K562 (cell line): Measurements from ENCODE around the gene ERC2. TPM values are rescaled to one million over a fixed set of nuclear protein-coding genes. Genes with fewer than 3 reads are reported as not detected.

Experiments used
- ATAC-seq: fragments of 200-7000 bp; cut with Tn5 transposase; 3 replicates; pipeline ENCODE4 v1.9.1; 2020; ENCODE audit warnings: moderate library complexity
- BruUV-seq: library from RNA; stranded (reverse); fragments of 400-500 nt; replicated peaks from 2 replicates; lab custom pipeline; 2021; lab: Mats Ljungman, UMichigan
- CTCF ChIA-PET: fragments of 300-600 bp; formaldehyde crosslinking; extraction: SDS; loops from one replicate; lab custom pipeline; 2021; ENCODE audit warnings: low intra/inter-chr PET ratio; lab: Yijun Ruan, JAX
- POLR2A ChIA-PET: fragments of 300-600, 350-650 bp; sonication (Branson Sonifier 250); formaldehyde crosslinking; extraction: SDS; loops from one replicate; lab custom pipeline; 2021; ENCODE audit warnings: antibody characterized with exemption, inconsistent platforms; lab: Yijun Ruan, JAX
- DNase-seq, 4 experiments: peaks; one replicate each; pipeline versions ENCODE4 v3.0.0 to v3.0.0-alpha.2; 2011 to 2018; ENCODE audit warnings: low spot score in 3 of 4, mixed read lengths in 3 of 4; ENCODE audit errors: extremely low read depth in 1 of 4
- FAIRE-seq: peaks from 2 replicates; lab custom pipeline; 2011; peaks lifted over from hg19 to GRCh38; lab: Jason Lieb, UNC
- H2AFZ ChIP-seq: 2 replicates; pipeline ENCODE4 v1.6.0; 2011; ENCODE audit warnings: low read depth, low read length, control low read depth, inconsistent platforms
- H3K27ac ChIP-seq: fragments of 200-600 bp; 3 replicates; pipeline ENCODE4 v1.8.0; 2011; ENCODE audit warnings: low read depth, mild to moderate bottlenecking, control low read depth, inconsistent platforms, low read length, moderate library complexity, mixed read lengths; ENCODE audit errors: extremely low read depth
- H3K27me3 ChIP-seq, 2 experiments: fragments of 300-600 bp in 1 of 2; 2 replicates in 1 of 2; 3 replicates in 1 of 2; pipeline versions ENCODE4 v1.6.0 to v1.8.0; 2011; ENCODE audit warnings: inconsistent platforms in 2 of 2, low read length in 2 of 2, mild to moderate bottlenecking in 1 of 2, mixed read lengths in 1 of 2, moderate library complexity in 1 of 2; ENCODE audit not compliant: control insufficient read depth in 2 of 2, insufficient read depth in 2 of 2
- H3K36me3 ChIP-seq: fragments of 300-600 bp; 3 replicates; pipeline ENCODE4 v1.8.0; 2011; ENCODE audit warnings: mild to moderate bottlenecking, low read length, inconsistent platforms; ENCODE audit not compliant: control insufficient read depth, insufficient read depth
- H3K4me1 ChIP-seq, 2 experiments: fragments of 200-600 bp in 1 of 2; replicated peaks in 1 of 2; 2 replicates in 1 of 2; 3 replicates in 1 of 2; pipeline versions ENCODE4 v1.5.1 to v1.8.0; 2011; ENCODE audit warnings: inconsistent platforms in 2 of 2, low read length in 2 of 2, mild to moderate bottlenecking in 1 of 2, mixed read lengths in 1 of 2, moderate library complexity in 1 of 2; ENCODE audit not compliant: control insufficient read depth in 2 of 2, insufficient read depth in 2 of 2
- H3K4me2 ChIP-seq: 2 replicates; pipeline ENCODE4 v1.6.1; 2011; ENCODE audit warnings: low read length, control low read depth, inconsistent platforms, mixed read lengths; ENCODE audit not compliant: insufficient read depth
- H3K4me3 ChIP-seq: fragments of 200-600 bp; sonication (generic), shearing (Covaris generic); 2 replicates; pipeline ENCODE4 v1.5.1; 2016; ENCODE audit warnings: control low read depth, inconsistent platforms
- H3K79me2 ChIP-seq: fragments of 200-600 bp; 3 replicates; pipeline ENCODE4 v1.8.0; 2011; ENCODE audit warnings: low read length, inconsistent platforms; ENCODE audit not compliant: control insufficient read depth, insufficient read depth
- H3K9ac ChIP-seq, 2 experiments: 2 replicates each; pipeline versions ENCODE4 v1.6.0 to v1.6.1; 2011; ENCODE audit warnings: low read depth in 2 of 2, low read length in 2 of 2, control low read depth in 1 of 2, inconsistent platforms in 1 of 2, mild to moderate bottlenecking in 1 of 2, mixed read lengths in 1 of 2; ENCODE audit not compliant: insufficient read depth in 1 of 2
- H3K9me1 ChIP-seq: one replicate; pipeline ENCODE4 v1.6.0; 2011; ENCODE audit warnings: inconsistent platforms, mild to moderate bottlenecking, low read length, moderate library complexity; ENCODE audit not compliant: control insufficient read depth, insufficient read depth
- H3K9me3 ChIP-seq: replicated peaks from 2 replicates; pipeline ENCODE4 v1.5.1; 2011; ENCODE audit warnings: low read depth, low read length, inconsistent platforms; ENCODE audit not compliant: control insufficient read depth, insufficient read depth
- H4K20me1 ChIP-seq: replicated peaks from 2 replicates; pipeline ENCODE4 v1.6.1; 2011; ENCODE audit warnings: low read length, inconsistent platforms, mixed read lengths; ENCODE audit not compliant: control insufficient read depth, insufficient read depth
- MTA2 ChIP-seq: fragments of 450-650 bp; IDR thresholded peaks from 2 replicates; pipeline ENCODE4 v1.6.1; 2016; ENCODE audit warnings: low read depth
- PPARD ChIP-seq: fragments of 250-450 bp; sonication (Bioruptor Pico); IDR thresholded peaks from 2 replicates; pipeline ENCODE4 v1.8.0; 2022; ENCODE audit warnings: inconsistent platforms, mild to moderate bottlenecking, moderate library complexity
- RBM25 ChIP-seq: fragments of 200-400 bp; formaldehyde crosslinking; IDR thresholded peaks from 2 replicates; pipeline ENCODE4 v1.6.1; 2018; ENCODE audit warnings: low read length, low read depth, moderate library complexity; ENCODE audit not compliant: severe bottlenecking
- SETDB1 ChIP-seq: IDR thresholded peaks from one replicate; pipeline ENCODE4 v1.6.1; 2012; ENCODE audit warnings: low read length, control low read depth, inconsistent platforms
- THRB ChIP-seq: fragments of 450-650 bp; formaldehyde crosslinking; conservative IDR thresholded peaks from 2 replicates; pipeline ENCODE4 v1.4.0; 2022; ENCODE audit warnings: mild to moderate bottlenecking, missing genetic modification characterization
- ZC3H8 ChIP-seq: fragments of 450-650 bp; IDR thresholded peaks from 2 replicates; pipeline ENCODE4 v1.6.1; 2017
- ZKSCAN1 ChIP-seq: fragments of 150-350 bp; IDR thresholded peaks from 2 replicates; pipeline ENCODE4 v1.6.1; 2016; ENCODE audit warnings: low read depth, low read length
- ZNF212 ChIP-seq: fragments of 450-650 bp; formaldehyde crosslinking; IDR thresholded peaks from 2 replicates; pipeline ENCODE4 v1.4.0; 2020; ENCODE audit warnings: mild to moderate bottlenecking
- ZSCAN32 ChIP-seq: fragments of 450-650 bp; formaldehyde crosslinking; IDR thresholded peaks from 2 replicates; pipeline ENCODE4 v1.4.0; 2020; ENCODE audit warnings: mild to moderate bottlenecking, moderate library complexity
- WGBS: fragments of 100-300 bp; shearing (Covaris generic); methylation state at CpG from one replicate; pipeline ENCODE4 v1.1.6; 2016; ENCODE audit warnings: low coverage, mixed read lengths; ENCODE audit not compliant: insufficient coverage; ENCODE audit errors: missing lambda C conversion rate; 5-methylcytosine and 5-hydroxymethylcytosine counted together
- in situ Hi-C: fragments of 300-500 bp; cut with MboI; formaldehyde crosslinking; loops from 4 replicates; pipeline ENCODE4 v1.15.0; 2018; ENCODE audit warnings: inconsistent platforms, mixed read lengths
- intact Hi-C: fragments of 100-400 bp; cut with micrococcal nuclease; formaldehyde crosslinking; loops from 2 replicates; pipeline ENCODE4 v1.14.2; 2022
- polyA plus RNA-seq, 8 experiments: library from polyadenylated mRNA; depleted of rRNA in 4 of 8; stranded (reverse) in 5 of 8; unstranded in 3 of 8; fragments of >200 nt; fragmentation: Nextera tagmentation in 2 of 8; fragmentation: Illumina TruSeq in 1 of 8; extraction: Ambion mirVana in 2 of 8; extraction: Trizol in 1 of 8; gene quantifications; 2 replicates each; pipeline versions ENCODE4 v1.2.1 to v1.2.3, GENCODE V29; 2011 to 2014; ENCODE audit warnings: inconsistent platforms in 1 of 8, missing spikeins in 1 of 8
- total RNA-seq, 7 experiments: library from RNA; depleted of rRNA in 6 of 7; stranded (reverse); fragments of >200 nt in 6 of 7; fragmentation: Illumina TruSeq in 2 of 7; extraction: Trizol in 2 of 7; gene quantifications; 2 replicates each; pipeline versions ENCODE4 v1.2.1 to v1.2.3, GENCODE V29; 2011 to 2021; ENCODE audit warnings: low replicate concordance in 1 of 7

The ERC2 gene
- total and polyA plus RNA-seq, 9 of the 15 experiments (the other 6 are each of a cell fraction or from before 2014, with no cell fraction given) = 0.04 to 0.18 (median 0.07) TPM; not detected in 2

DNA sequence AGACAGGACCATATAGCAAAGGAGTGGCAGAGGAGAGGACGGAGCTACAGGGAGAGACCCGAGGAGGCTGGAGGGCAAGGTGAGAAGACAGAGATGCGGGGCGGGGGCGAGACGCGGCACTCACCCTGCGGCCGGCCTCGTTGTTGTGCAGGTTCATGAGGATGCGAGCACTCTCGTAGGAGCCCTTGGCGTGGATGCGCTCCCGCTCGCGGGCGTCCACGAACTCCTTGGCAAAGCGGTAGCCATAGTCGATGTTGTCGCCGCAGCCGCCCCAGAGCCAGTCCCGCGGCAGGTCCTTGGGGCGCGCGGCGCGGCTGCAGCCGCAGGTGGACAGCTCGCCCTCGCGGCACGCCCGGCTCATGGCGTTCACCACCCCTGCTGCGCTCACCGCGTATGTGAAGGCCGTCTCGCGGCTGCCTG lies 994.0 kb downstream of the ERC2 start (continued):
- TF ChIP-seq SETDB1 = no peak

DNA sequence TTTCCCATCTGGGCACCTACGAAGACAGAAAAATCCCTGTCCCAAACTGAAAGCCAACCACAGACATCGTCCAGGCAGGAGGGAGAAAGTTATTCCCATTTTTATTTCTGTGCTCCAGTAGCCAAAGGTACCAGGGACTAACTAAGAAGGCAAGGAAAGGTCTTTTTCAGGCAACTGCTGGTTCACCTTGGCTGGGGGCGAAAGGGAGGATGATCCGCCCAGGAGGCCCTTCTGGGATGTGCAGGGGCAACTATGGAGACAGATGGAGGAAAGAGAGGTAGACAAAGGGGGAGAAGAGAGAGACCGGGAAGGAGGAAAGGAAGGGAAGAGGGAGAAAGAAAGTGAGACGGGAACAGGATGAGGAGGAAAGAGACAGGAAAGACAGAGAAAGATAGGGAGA lies 994.5 kb downstream of the ERC2 start:
- ChIA-PET POLR2A (no interaction called here), CTCF (no interaction called here)
- FAIRE-seq (no peak), ATAC-seq (no peak), DNase-seq (no peak)
- no peak overlapping the region for H3K9ac ChIP-seq
- BruUV-seq = no TSS peak
- TF ChIP-seq ZNF212 (CRISPR knock-in tag) (no peak), MTA2 (no peak), THRB (CRISPR knock-in tag) (no peak), PPARD (CRISPR knock-in tag) (no peak), ZC3H8 (no peak), RBM25 (no peak), ZKSCAN1 (no peak), ZSCAN32 (CRISPR knock-in tag) (no peak)
- no peak overlapping the region for H2AFZ ChIP-seq
- H3K27me3 ChIP-seq = peaks cover 2 to 15% of the 10 kb centered on the region in 2 experiments; a peak in 3 of 5 replicates
- 0% methylated on average over 6 of the region's 6 CpGs for WGBS
- no peaks in the 10 kb centered on the region for H4K20me1 ChIP-seq
- intact Hi-C loops (no loop called here), in situ Hi-C loops (no loop called here)
- no peak overlapping the region for H3K27ac ChIP-seq
- no peaks in the 10 kb centered on the region for H3K9me1 ChIP-seq
- no peaks in the 10 kb centered on the region for H3K9me3 ChIP-seq
- H3K4me1 ChIP-seq = peaks cover 0 to 4% of the 10 kb centered on the region in 2 experiments; a peak in 2 of 5 replicates
- no peaks in the 10 kb centered on the region for H3K36me3 ChIP-seq
- no peak overlapping the region for H3K4me3 ChIP-seq
- H3K4me2 ChIP-seq = no peak overlapping the region
- H3K79me2 ChIP-seq = no peaks in the 10 kb centered on the region
